ENCODE results near the gene DUSP3.
"Not testable (repeated sequence)": the region's sequence is repeated elsewhere in the genome, so short reads cannot be mapped to it uniquely, and the experiment has no call there.

The DUSP3 gene

GRCh38 chr17:43799047-43799446 is 20.3 kb upstream of the DUSP3 start:
- DNase-seq = no peak

- not testable (repeated sequence) for DNase-seq
Observed at GRCh38 chr17:43798024-43798423, 19.2 kb upstream of the DUSP3 start.

DNA sequence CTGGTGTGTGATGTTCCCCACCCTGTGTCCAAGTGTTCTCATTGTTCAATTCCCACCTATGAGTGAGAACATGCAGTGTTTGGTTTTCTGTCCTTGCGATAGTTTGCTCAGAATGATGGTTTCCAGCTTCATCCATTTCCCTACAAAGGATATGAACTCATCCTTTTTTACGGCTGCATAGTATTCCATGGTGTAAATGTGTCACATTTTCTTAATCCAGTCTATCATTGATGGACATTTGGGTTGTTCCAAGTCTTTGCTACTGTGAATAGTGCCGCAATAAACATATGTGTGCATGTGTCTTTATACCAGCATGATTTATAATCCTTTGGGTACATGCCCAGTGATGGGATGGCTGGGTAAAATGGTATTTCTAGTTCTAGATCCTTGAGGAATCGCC is 13.9 kb upstream of the DUSP3 start:
- not testable (repeated sequence) for DNase-seq

- no peak for DNase-seq
Observed at GRCh38 chr17:43791589-43791988, 12.8 kb upstream of the DUSP3 start.

- no peak for DNase-seq
Observed at GRCh38 chr17:43790311-43790940, 11.6 kb upstream of the DUSP3 start.

- no peak for DNase-seq
Observed at GRCh38 chr17:43789482-43789881, 10.7 kb upstream of the DUSP3 start.

DNA sequence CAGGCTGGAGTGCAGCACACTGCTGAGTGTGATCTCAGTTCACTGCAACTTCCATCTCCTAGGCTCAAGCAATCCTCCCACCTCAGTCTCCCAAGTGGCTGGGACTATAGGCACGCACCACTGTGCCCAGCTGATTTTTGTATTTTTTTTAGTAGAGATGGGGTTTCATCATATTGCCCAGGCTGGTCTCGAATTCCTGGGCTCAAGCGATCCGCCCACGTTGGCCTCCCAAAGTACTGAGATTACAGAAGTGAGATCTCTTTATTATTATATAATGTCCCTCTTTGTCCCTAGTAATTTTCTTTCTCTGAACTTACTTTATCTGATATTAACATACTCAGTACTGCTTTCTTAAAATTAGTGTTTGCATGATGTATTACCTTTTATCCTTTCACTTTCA is 9.8 kb upstream of the DUSP3 start:
- DNase-seq = no peak

DNA sequence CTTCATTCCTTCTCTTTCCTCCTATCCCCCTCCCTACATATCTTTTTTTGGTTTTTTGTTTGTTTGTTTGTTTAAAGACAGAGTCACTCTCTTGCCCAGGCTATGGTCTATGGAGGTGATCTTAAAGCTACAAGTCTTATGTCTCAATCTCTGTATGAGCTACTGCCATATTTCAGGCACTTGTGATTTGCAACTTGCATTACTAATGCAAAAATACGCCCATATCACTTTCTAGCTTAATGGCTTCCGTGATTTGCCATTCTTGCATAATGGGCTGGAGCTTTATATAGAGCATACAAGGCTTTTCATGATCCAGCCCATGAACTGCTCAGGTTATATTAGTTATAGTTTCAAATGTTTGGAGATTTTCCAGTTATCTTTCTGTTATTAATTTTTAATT is 9.0 kb upstream of the DUSP3 start:
- no peak for DNase-seq

DNA sequence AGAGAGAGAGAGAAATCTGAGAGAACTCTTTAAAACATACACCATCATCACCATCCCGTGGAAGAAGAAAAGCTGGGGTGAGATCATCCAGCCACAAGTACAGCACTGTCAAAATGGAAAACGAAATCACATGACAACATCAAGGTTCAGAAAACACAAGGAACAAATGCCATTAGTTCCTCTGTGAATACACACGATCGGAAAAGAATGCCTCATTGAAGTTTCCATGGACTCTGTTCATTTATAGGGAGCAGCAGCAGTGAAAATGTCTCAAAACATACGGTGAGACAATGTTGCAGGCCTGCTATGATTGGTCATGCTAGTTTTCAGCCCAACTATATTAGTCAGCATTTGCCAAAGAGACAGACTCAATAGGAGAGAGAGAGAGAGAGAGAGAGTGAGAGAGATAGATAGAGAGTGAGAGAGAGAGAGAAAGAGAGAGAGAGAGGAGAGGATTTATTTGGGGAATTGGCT is 5.9 kb upstream of the DUSP3 start:
- DNase-seq = no peak

GRCh38 chr17:43784068-43784467 is 5.3 kb upstream of the DUSP3 start:
- no peak for DNase-seq

- DNase-seq = no peak
Observed at GRCh38 chr17:43782913-43783680, 4.3 kb upstream of the DUSP3 start.

DNA sequence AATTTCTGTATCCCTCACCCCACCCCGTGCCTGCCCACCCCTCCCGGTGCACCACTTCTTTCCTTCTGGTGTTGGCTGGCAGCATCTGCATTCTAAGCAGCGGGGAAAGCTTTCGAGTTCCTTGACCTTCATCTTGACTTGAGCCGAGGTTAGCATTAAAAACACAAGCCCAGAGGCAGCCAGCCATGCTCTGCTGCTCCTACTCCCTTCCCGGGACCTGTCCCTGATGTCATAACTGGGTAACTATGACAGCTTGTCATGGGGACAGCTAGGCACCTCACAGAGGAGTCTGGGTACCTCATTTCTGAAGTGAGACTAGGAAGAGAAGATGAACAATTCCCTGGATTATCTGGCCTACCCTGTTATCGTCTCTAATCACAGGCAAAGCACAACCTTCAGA is 1.4 kb upstream of the DUSP3 start, which contains the start of gene CFAP97D1:
TSS of gene CFAP97D1 (plus strand) at position 301 of the 400 bp plus-strand sequence. CDS start at position 329, 28 bp downstream.
- no peak for DNase-seq

DNA sequence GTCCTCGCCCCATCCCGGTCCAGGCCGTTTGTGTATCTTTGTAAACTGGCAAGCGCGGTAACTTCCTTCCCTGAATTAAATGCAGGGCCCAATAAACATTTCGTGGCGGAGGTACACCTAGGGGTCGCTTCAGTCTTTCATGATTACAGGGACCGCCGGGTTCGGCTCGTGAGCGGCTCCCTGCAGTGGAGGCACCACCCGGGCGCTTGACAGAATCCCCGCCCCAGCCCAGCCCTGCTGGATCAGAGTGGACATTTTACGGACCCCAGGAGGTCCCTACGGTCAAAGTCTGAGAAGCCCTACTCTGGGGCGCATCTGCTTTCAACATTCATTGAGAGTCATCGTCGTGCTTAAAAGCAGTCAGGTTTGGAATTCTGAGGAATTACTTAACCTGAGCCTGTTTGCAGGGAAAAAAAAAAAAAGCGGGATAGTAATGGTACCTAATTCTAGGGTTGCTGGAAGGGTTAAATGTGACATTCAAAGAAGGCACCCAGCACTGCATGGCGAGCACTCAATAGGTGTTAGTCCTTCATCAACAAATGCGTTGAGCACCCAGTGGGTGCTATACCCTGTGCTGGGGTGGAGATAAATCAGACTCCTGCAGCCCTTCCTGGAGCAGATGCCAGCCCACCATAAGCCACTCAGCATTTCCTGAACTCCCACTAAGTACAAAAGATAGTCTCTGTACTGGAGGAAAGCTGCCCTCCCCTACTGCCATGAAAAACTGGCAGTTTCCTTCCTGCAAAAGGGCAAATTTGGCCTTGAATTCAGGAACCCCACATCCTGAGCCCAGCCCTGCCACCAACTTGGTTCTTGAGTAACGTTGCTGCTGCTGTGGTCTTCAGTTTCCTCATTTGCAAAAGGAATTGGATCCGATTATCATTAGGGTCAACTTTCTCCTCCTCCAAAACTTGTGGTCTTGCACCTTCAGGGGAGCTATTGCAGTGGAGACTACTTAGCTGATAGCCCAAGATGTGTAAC is 658 bp upstream of the DUSP3 start:
- DNase-seq = no peak

DNA sequence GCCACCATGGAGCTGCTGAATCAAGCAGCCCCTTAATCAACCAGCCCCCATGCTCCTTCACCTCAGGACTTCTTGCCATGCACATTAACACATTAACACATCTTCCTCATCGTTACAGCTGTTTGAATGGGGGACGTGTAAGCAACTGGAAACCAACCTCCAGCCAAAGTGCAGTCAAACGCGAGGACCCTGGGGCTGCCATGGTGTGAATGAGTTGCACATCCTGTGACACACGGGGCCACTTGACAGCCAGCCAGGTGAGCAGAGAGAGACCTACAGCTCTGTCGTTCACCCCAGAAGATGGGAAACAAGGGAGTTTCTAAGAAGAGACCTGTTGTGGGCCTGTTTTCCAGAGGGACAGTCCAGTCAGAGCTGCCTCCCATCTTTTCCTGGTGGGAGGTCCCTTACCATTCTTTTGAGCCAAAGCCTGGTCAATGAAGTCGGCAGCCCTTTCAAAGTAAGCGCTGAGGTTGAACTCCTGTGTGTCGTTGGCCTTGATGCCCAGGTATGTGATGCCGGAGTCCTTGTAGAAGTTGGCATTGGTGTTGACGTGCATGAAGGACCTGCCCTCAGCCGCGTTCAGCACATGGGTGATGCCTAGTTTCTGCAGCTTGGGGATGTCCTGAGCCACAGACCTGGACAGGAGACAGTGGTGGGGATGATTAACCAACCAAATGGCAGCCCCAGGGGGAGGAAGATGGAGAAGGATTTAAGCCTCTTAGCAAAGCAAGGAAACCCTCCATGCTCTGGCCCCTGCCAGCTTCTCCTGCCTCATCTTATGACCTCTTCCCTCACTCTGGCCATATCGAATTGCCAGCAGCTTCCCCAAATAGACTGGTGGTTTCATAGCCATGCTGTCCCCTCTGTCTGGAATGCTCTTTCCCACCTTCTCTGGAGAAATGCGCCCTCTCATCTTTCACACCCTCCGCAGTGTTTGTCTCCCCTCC is 4.2 kb downstream of the DUSP3 start:
- DNase-seq = no peak

DNA sequence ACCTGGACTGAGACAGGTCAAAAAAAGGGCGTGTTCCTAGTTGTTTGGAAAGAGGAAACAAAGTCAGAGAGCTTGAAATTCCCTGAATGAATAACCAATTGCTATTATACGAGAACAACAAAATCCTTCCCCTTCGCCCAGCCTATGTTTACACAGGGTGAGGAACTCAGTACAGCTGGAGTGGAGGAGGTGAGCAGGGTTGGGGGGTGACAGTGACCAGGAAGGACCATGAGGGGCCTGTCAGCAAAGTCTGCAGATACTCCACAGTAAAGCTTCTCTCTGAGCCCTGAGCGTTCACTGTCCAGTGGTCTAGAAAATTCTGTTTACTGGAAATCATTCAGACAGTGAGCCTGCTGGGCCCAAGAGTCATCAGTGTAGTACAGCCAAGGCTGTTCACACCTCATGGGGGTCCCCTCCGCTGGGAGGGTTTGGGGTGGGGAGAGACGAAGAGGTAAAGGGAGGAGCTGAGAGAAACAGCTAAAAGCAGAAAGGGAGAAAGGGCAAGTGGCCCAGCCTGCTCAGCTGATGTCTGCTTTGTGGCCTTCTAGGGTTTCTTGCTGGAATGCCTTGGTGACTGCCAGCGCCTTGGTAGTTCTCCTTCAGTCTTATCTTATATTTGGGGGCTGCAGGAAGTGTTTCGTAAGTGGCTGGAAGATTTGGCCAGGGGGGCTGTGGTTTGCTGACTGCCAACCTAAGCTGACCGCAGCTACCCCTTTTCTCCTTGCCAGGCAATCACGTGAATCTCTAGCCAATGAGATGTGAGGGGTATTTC is 5.7 kb downstream of the DUSP3 start:
- no peak for DNase-seq

- DNase-seq = no peak
Observed at GRCh38 chr17:43771463-43771862, 7.3 kb downstream of the DUSP3 start.

DNA sequence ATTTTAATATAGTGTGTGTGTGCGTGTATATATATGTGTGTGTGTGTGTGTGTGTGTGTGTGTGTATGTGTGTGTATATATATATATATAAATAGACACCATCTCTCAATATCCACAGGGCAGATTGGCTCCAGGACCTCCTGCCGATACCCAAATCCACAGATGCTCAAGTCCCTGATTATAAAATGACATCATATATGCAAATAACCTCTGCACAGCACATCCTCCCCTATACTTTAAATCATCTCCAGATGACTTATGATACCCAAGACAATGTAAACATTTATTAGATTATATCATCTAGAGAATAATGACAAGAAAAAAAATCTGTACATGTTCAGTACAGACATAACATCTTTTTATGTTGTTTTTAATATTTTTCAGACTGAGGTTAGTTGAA is 7.8 kb downstream of the DUSP3 start:
- DNase-seq = no peak

GRCh38 chr17:43769859-43770258 is 8.9 kb downstream of the DUSP3 start:
- no peak for DNase-seq

DNA sequence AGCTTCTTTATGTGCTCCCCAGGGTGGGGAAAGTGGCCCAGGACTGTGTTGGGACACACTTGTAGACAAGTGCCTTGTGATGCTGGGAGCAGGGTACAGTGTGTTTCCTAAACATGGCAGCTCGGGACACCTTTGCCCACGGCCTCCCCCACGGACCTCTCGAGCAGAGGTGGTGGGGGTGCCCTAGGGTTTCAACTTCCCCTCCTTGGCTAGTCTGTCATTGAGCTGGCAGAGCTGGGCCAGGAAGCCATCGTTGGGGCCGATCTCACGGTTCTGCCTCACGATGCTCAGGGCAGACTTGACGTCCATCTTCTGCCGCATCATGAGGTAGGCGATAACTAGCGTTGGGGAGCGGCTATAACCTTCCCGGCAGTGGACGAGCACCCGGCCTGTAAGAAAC is 9.4 kb downstream of the DUSP3 start:
- DNase-seq = no peak

GRCh38 chr17:43768943-43769342 is 9.8 kb downstream of the DUSP3 start:
- no peak for DNase-seq

DNA sequence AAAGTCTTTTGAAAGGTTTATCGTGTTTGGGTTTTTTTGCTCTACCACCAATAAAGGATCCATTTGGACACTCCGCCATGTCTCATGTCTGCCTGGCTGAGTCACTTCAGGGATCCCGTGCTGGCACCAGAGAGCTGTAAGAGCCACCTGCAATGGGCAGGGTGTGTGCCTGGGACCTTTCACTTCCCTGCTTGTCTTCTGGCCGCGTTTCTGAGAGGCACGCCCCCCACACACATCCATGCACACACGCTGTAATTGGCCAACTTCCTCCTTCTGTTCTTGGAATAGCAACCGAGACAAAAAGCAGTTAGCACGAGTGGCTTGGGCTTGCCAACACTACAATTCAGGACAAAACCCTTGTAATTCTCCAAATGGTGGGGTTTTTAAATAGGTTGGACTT is 10.4 kb downstream of the DUSP3 start:
- no peak for DNase-seq

Measured in right forelimb (tissue), 1 donor.